NOMO-1 (cell line): ENCODE data around the gene UIMC1.
A peak's percentile ranks its signal among the peaks of the same experiment; 100 is the strongest.
"Not testable (repeated sequence)": the region's sequence is repeated elsewhere in the genome, so short reads cannot be mapped to it uniquely, and the experiment has no call there.

Experiments used
- DNase-seq, 2 experiments: peaks; one replicate each; lab custom pipeline; 2025; ENCODE audit not compliant: unreplicated experiment in 2 of 2; lab: John Stamatoyannopoulos, UW

Gene UIMC1

GRCh38 chr5:177010153-177010552 is 3.6 kb upstream of the UIMC1 start:
- DNase-seq = no peak

DNA sequence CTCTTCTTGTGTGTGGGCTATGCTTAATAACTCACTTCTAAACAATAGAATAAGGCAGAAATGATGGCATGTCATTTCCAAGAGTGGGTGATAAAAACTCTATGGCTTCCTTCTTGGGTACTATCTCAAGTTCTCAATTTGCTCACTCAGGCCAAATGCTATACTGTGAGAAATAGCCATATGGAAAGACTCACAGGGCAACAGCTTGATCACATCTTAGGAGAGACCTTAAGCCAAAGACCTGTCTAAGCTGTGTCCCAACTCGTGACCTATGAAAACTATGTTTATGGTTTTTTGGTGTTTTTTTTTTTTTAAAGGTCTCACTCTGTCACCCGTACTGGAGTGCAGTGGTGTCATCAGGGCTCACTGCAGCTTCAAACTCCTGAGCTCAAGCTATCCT is 2.1 kb upstream of the UIMC1 start:
- DNase-seq = no peak

DNA sequence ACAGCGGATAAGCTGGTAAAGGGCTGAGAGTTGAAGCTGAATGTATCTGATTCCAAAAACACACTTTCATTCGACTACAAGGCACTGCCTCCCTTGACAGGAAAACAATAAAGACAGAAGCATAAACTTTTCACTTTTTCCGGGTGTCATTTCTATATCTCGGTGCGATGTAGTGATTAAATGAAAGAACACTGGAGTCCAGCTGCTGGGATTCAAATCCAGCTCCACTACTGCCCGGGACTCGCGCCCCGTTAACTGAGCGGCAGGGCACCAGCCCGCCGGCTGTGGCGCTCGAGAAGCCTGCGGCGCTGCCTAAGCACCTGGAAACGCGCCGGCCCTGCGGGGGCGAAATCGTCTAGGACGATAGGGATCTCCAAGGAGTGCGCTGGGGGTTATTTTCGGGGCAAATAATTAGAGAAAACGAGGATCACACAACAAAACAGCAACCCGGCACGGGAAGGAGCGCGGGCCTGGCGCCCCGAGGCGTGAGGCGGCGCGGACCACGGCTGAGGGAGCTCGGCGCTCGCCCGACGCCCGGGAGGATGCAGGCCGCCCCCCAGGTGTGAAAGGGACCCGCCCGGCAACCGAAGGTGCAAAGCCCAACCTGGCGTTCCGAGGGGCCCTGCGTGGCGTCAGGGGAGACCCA is 837 bp downstream of the UIMC1 start:
- peak; percentile 57 to 68 for DNase-seq

GRCh38 chr5:177004961-177005360 is 1.6 kb downstream of the UIMC1 start:
- DNase-seq = no peak

GRCh38 chr5:177003649-177004048 is 2.9 kb downstream of the UIMC1 start:
- no peak for DNase-seq

DNA sequence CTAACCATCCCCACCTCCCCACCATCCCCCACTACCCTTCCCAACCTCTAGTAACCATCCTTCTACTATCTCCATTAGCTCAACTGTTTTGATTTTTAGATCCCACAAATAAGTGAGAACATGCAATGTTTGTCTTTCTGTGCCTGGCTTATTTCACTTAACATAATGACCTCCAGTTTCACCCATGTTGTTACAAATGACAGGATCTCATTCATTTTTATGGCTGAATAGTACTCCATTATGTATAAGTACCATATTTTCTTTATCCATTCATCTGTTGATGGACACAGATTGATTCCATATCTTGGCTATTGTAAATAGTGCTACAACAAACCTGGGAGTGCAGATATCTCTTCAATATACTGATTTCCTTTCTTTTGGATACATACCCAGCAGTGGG is 7.1 kb downstream of the UIMC1 start:
- not testable (repeated sequence) for DNase-seq

GRCh38 chr5:176998828-176999227 is 7.8 kb downstream of the UIMC1 start:
- DNase-seq = no peak

DNA sequence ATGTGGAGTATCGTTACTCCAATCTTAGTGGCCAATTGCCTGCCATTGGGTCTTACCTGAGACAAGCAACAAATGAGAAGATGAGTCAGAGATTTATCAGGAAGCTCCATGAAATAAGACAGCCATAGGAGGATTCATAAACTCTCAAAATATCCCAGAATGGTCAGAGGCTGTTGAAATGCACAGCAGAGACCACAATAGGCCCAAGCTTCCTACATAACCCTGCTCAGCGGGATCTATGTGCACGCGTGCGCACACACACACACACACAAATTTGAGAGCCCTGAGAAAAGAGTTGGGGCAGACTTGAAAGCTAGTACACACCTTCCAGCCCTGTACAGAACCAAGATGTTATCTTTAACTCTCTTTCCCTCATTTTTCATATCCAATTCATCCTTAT is 9.8 kb downstream of the UIMC1 start:
- peak; percentile 1 to 11 for DNase-seq

DNA sequence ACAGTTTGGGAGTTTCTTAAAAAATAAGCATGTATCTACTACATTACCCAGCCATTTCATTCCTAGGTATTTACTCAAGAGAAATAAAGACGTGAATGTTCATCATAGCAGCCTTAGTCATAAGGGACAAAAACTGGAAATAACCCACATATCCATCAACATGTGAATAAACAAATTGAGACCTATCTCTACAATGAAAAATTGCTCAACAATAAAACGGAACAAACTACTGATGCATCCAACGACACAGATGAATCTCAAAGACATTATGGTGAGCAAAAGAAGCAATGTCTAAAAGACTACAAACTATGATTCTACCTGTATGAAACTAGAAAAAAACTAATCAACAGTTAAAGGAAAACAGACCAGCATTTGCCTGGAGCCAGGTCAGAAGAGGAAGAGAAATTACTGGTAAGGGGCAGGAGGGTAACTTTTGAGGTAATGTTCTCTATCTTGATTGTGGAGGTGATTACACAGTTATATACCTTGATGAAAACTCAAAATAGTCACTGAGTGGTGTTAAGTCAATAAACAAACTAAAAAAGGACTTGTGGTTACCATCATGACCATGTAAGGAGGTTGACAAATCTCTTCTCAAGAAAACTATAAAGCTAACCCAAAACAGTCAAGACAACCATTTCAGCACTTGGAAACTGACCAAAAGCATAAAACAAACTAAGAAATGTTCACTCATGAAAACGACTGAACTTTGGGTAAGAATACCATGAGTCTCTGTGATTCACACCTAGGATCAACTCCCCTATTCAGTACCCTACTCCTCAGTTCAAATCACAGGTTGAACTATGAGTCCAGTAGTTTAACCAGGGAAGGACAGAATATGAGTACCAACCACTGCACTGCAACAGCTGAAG is 10.4 kb downstream of the UIMC1 start:
- DNase-seq = peak; percentile 13 to 79

DNA sequence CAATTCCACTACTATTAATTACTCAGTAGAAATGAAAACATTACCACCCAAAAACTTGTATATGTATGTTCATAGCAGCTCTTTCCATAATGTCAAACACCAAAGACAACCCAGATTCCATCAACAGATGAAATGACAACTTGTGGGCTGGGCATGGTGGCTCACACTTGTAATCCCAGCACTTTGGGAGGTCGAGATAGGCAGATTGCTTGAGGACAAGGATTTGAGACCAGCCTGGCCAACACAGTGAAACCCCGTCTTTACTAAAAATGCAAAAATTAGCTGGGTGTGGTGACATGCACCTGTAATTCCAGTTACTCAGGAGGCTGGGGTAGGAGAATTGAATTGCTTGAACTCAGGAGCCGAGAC is 11.5 kb downstream of the UIMC1 start:
- DNase-seq = no peak

DNA sequence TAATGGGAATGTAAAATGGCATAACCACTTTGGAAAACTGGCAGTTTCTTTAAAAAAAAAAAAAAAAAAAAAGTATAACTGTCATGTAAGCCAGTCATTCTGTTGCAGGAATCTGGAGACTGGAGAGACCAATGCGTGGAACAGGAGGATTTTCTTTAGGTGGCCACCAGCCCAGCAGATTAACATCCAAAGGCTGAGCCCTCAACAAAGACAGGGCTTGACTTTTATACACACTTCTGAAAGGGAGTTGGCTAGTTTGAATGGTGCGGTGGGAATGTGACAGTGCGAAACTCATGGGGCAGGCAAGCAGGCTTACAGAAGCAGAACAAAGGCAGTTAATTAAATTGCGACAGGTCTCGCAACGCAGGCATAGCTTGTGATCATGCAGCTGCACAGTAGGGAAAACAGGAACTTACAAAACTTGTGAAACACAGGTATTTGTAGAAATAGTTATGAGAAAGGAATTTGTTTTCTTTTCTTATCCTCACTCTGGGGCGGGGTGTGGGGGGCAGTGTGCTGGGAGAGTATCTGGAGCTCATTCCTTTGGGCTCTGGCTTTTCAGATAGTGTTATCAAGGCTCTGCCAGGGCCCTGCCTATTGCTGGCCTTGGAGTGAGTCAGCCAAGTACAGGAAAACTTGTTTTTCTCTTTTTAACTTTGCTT is 12.0 kb downstream of the UIMC1 start:
- DNase-seq = peak; percentile 93 to 99

DNA sequence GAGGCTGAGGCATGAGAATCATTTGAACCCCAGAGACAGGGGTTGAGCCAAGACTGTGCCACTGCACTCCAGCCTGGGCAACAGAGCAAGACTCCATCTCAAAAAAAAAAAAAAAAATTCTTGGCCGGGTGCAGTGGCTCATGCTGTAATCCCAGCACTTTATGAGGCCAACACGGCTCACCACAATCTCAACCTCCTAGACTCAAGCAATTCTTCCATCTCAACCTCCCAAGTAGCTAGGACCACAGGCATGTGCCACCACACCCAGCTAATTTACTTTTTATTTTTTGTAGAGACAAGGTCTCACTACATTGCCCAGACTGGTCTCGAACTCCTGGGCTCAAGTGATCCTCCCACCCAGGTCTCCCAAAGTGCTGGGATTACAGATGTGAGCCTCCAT is 13.5 kb downstream of the UIMC1 start:
- DNase-seq = not testable (repeated sequence)

DNA sequence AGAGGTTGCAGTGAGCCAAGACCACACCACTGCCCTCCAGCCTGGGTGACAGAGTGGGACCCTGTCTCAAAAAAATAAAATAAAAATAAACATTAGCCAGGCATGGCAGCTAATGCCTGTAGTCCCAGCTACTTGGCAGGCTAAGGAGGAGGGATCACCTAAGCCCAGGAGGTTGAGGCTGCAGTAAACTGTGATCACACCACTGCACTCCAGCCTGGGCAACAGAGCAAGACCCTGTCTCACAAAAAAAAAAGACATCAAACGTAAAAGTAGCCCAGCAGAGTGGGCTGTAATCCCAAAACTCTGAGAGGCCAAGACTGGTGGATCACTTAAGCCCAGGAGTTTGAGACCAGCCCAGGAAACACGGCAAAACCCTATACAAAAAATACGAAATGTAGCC is 19.0 kb downstream of the UIMC1 start:
- no peak for DNase-seq

- no peak for DNase-seq
Measured at GRCh38 chr5:176986280-176986679, 20.3 kb downstream of the UIMC1 start.

- DNase-seq = no peak
Measured at GRCh38 chr5:176985516-176985915, 21.1 kb downstream of the UIMC1 start.

- DNase-seq = not testable (repeated sequence)
Measured at GRCh38 chr5:176984176-176984575, 22.4 kb downstream of the UIMC1 start.

GRCh38 chr5:176983593-176983992 is 23.0 kb downstream of the UIMC1 start:
- DNase-seq = not testable (repeated sequence)

DNA sequence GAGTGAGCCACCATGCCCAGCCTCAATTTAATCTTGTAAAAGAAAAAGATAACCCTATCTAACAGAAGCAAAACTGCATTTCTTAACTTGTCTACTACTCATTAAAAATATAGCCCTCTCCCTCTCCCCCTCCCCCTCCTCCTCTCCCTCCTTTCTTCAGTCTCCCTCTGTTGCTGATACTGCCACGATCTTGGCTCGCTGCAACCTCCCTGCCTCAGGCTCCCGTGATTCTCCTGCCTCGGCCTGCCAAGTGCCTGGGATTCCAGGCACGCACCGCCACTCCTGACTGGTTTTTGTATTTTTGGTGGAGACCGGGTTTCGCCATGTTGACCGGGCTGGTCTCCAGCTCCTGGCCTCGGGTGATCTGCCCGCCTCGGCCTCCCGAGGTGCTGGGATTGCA is 23.5 kb downstream of the UIMC1 start:
- DNase-seq = not testable (repeated sequence)

DNA sequence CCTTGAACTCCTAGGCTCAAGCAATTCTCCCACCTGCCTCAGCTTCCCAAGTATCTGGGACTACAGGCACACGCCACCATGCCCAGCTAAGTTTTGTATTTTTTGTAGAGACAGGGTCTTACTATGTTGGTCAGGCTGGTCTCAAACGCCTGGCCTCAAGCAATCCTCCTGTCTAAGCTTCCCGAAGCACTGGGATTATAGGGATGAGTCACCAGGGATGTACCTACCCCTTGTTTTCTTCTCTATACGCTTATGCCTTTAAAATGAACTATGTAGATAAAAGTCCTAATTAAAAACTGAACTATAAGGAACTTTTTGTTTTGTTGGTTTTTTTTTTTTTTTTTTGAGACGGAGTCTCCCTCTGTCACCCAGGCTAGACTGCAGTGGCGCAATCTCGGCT is 25.8 kb downstream of the UIMC1 start:
- no peak for DNase-seq

- no peak for DNase-seq
Measured at GRCh38 chr5:176979669-176980068, 26.9 kb downstream of the UIMC1 start.

GRCh38 chr5:176965633-176966032 is 40.9 kb downstream of the UIMC1 start:
- no peak for DNase-seq

- DNase-seq = peak in 1 of 2 experiments; percentile 66
Measured at GRCh38 chr5:176959051-176959450, 47.5 kb downstream of the UIMC1 start.
